HG03565 (cell line): ENCODE data around the gene BMP2K.
"Not testable (repeated sequence)": the region's sequence is repeated elsewhere in the genome, so short reads cannot be mapped to it uniquely, and the experiment has no call there.

Source experiments
- ATAC-seq: cut with Tn5 transposase; IDR thresholded peaks from one replicate; pipeline ENCODE4 v1.9.1; 2021; ENCODE audit warnings: mild to moderate bottlenecking, moderate library complexity; ENCODE audit not compliant: unreplicated experiment

Gene BMP2K

DNA sequence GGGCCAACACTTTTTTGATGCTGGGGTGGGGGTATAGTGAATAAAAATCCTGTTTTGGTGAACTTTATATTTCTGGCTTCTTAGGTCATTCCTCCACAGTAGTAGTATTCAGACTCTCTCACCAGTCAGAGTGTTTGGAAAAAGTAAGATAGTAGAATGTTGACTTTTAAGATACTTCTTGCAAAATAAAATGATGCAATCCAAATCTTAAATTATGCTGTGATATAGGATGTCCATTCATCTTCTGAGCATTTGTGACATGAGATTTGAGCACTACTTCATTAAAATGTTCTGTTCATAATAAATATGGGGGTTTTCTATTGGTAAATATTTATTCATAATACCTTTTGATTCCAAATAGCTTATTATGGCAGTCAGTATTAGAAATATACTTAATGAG, 70.1 kb downstream of the BMP2K start:
- no peak for ATAC-seq

DNA sequence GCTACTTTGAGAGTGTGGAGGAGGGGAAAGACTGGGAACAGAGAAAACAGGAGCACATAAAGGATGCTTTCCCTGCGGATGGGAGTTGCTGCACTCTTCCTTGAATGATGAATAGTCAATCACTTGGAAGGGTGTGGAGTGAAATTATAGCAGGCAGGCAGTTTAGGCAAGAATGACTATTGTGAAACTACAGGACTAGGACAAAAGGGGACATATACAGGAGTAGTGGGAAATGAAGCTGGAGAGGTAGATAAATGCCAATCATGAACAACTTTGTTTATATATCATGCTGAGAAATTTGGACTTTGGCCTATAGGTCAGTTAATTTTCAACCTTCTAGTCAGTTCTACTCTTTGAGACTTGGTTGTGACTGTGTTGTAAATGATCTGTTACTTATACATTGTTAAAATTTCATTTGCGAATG, 86.2 kb downstream of the BMP2K start:
- no peak for ATAC-seq

DNA sequence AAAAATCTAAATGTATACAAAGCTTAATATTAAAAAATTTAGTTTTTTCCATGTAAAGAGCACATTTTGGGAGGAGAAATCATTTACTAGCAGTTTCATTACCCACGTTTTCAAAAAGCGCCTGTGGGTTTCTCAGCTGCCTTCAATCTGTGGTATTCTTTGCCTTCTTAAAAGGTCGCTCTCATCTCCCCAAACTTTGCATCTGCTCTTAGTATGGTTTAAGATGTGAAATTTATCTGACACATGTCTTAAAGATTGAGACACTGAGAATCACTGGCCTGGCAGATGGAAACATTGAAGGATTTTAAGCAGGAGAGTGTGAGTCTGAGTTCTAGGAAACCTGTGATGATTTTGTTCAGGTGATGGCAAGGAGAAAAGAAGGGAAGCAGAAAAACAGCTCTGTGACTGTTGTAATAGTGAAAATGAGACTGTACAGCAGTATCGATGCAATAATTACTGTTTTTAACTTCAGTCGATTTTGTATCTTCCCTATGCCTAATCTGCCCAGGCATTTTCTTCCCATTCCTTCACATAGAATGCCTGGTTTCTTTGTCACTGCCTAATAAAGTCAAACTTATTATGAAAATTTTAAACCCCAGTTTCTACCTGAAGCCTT, 87.2 kb downstream of the BMP2K start:
- no peak for ATAC-seq

DNA sequence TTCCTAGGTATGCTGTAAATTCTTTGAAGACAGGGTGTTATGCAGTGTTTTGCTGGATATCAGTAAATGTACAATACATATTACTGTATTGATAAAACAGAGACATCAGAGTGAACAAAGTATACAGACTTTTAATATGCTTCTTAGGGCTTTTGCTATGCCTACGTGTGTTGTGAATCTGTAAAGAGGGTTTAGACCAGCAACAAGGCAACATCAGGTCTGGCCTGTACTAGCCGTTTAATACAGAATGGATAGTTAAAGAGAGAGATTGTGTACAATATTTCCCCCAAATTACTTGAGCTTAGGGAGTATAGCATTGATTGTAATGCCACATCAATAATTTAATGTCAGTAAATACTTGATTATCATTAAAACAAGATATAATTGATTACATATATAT, 87.8 kb downstream of the BMP2K start:
- no peak for ATAC-seq

DNA sequence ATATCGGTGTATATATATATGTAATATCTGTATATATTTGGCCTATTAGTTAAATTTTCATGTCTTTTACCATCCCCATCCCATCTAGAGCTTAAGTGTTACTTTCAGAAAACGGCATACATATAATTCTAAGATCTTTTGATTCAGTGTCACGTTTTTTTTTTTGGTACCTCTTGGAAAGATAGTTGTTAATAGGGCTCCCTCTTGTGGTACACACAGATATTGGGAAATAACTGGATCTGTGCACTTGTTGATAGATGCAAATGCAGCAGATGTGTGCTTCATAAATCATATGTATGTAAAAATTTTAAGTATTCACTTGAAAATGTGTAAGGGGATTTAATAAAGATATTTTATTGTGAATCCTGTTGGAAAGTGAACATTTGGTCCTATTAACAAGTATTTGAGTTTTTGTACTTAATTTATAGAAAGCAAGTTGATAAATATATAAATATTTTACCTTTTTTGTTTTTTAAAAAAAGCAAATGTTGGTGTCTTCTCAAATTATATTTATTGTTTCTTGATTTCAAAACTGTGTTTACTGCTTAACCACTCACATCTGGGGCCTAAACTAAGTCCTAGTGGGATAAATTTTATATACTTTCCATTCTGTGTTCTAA, 88.4 kb downstream of the BMP2K start:
- peak; percentile 53 for ATAC-seq

DNA sequence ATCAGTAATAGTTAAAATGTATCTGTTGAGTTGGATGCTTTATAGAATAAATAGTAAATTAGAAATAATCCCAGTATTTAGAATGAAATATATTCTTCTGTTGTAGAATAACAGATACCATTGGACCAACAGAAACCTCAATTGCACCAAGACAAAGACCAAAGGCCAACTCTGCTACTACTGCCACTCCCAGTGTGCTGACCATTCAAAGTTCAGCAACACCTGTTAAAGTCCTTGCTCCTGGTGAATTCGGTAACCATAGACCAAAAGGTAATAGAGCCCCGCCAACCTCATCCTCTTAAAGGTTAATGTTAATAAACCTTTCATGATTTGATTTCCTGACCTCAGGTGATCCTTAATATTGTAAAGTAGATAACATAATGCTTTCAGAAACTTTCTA, 89.3 kb downstream of the BMP2K start:
- ATAC-seq = no peak

DNA sequence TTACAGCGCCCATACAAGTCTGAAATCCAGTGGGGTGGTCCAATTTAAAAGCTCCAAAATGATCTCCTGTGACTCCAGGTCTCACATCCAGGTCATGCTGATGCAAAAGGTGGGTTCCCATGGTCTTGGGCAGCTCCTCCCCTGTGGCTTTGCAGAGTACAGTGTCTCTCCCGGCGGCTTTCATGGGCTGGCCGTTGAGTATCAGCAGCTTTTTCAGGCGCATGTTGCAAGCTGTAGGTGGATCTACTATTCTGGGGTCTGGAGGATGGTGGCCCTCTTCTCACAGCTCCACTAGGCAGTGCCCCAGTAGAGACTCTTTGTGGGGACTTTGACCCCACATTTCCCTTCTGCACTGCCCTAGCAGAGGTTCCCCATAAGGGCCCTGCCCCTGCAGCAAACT, 92.6 kb downstream of the BMP2K start:
- ATAC-seq = not testable (repeated sequence)

DNA sequence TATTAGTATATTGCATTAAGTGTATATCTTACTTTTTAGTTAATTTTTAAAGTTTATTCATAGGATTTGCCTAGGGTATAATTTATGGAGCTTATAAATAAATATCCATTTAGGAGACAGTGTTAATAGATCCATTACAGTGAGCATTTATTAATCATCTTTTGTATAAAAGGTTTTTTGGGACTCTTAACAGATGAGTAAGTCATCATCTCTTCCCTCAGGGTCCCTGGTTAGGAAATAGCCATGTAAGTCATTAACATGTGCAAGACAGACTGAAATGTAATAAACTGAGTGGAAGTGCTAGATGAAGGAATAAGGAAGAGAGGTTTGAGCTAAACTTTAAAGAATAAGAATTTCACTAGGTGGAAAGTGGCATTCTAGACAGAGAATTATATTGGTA, 93.9 kb downstream of the BMP2K start:
- ATAC-seq = no peak

DNA sequence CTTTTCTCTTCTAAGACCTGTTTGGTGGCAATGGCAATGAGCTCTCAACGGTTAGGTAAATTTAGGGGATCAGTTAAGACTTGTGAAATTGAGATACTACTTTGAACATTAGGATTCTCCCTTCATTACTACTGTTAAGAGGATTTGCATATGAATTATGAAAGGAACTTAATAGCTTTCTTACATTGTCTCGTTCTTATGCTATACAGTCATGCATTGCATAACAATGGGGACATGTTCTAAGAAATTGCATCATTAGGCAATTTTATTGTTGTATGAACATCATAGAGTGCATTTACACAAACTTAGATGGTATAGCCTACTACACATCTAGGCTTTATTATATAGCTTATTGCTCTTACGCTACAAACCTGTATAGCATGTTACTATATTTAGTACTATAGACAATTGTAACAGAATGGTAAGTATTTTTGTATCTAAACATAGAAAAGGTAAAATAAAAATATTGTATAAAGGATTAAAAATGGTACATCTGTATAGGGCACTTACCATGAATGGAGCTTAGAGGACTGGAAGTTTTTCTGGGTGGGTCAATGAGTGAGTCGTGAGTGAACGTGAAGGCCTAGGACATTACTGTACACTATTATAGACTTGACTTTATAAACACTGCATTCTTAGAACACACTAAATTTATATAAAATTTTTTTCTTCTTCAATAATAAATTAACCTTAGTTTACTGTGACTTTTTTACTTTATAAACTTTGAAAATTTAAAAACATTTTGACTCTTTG, 100.6 kb downstream of the BMP2K start:
- no peak for ATAC-seq

DNA sequence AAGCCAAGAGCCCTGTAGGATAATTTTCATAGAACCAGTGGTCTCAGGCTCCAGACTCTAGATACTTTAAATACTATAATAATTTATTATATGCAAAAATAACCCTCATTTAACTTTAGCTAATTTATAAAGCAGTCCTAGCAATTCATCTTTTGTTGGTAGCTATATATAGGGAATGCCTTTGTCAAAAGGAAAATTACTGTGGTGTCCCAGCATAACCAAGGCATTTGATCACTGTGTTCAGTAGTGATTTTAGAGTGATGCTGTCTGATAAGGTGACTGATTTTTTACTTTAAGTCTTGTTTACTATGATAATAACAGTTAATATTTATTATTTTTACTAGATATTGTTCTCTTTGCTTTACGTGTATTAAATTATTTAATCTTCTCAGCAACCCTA, 101.9 kb downstream of the BMP2K start:
- no peak for ATAC-seq

DNA sequence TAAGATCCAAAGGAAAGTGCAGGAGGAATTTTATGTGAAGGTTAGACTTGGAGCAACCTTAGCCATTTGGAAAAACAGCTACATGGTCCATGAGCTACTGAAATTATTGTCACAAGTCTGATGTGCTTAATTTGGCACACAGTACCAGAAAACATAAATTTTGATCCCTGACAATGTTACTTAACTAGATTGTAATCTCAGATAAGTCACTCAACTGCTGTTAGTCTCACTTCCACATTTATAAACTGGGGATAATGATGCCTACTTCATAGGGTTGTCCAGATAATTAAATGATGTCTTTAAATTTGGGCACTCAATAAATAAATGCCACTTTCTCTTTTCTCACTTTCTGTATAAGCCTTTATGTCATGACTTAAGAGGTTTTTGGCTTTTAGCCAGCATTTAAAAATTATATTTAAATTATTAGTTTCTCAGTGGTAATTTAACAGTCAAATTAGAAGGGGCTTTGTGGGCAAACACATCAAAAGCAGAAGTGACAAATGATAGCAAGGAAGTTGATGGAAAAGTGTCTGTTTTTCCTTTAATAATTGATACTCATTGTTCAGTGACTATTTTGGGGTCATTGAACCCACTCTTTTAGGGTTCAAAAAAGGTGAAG, 104.8 kb downstream of the BMP2K start:
- ATAC-seq = no peak

DNA sequence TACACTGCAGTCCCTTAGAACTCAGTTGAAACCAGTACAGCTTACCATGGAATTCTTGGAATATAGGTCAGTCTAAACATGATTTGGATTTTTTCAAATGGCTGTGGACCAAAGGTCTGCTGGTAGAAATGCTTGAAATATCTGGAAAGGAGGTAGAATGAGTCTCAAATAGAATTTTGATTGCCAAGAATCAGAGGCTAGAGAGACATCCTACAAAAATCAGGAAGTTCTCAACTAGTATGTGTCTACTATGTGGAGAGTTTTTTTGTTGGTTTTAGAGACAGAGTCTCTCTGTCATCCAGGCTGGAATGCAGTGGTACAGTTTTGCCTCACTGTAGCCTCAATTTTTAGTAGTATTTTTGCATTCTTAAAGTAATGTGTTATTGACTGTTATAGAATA, 109.4 kb downstream of the BMP2K start:
- no peak for ATAC-seq

DNA sequence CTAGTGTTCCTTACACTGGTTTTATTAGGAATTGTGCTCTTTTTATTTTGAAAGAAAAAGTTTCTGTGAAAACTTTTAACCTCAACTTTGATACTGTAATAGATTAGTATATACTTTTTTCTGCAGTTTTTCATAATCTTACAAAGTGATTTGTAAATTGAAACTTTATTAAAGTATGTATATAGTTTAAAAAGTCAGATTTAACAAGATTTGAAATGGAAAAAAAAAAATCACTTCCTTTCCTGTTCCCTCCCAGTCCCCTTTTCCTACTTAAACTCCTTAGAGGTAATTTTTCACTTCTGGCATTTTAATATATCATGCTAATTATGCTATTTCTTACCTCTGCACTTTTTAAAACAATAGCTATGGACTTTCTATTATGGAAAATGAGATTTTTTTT, 113.8 kb downstream of the BMP2K start:
- ATAC-seq = no peak

DNA sequence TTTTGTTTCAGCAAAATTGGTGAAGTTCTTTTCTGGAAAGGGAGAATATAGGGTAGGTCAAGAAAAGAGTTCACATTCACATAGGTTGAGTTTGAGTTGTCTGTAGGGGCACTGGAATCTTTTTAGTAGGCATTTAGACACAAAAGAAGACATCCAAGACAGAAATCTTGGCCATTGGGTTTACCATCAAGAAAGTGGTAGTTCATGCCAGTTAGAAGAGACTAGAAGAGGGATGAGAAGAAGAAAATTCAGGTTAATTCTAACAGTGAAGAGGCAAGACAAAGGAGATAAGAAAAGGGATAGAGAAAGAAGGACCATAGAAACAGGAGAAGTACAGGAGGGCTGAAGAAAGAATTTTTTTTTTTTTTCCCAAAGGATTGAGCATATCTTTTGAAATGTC, 123.2 kb downstream of the BMP2K start:
- ATAC-seq = no peak

DNA sequence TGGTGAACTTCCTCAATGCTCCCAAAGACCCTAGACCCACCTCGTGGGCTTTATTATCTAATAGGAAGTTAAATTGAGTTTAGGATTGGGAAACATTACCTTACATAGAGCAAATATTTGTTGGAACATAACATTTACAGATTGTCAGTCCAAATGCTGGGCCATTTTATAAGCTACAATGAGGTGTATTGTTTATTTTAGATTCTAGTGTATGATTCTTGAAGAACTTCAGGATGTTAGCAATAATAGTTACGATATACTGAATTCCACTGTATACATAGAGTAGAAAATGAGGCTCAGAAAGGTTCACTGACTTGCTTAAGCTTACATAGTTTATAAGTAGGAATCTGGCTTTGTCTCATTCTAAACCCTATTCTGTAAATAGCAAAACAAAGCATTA, 125.7 kb downstream of the BMP2K start:
- ATAC-seq = no peak

DNA sequence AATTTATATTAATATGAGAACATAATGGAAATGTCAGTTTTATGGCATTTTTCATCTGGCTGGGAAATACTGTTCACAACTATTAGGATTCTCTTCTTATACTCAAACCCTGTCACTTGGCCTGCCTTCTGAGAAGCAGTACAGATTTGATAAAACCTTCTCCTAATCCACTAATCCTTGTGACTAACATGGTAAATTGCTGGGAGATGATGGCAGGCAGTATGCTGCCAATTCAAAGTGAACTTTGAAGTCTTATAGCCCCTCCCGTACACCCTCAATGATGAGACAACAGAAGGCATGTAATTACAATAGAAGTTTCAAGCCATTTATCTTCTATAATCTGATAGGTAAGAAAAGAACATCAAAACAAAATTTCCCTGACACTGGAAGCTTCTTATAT, 126.1 kb downstream of the BMP2K start:
- ATAC-seq = no peak

DNA sequence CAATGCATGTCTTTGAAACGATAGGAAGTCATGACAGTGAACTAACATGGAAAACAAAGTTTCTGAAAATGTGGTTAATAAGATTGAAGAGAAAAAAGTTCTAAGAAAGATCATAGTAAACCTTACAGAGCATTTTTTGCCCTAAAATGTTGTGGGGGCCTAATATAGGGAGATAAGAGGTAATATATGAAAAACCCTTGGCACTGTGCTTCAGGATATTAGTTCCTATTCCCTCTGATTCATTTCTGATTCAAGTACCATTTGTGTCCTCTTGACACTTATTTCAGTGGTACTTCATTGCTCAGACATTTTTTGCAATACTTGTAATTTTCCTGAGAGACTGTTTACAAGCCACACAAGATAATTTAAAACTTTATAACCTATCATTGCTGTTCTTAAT, 128.0 kb downstream of the BMP2K start:
- no peak for ATAC-seq

DNA sequence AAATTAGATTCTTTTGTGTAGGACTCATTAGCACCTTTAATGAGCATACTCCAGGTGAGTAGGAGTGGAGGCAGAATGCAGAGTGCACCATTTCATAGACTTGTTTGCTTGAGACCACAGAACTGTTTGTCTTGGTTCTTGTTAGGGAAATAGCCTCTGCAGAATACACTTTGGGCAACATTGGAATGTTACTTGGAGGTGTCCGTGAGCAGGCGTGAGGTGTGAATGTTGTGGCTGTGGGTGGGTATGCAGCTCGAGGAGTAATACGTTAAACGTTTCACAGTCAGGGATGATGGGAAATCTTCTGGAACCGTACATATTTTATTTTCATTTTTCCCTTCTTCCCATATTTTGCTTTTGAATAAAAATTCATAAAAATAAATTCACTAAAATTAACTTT, 131.5 kb downstream of the BMP2K start:
- no peak for ATAC-seq

DNA sequence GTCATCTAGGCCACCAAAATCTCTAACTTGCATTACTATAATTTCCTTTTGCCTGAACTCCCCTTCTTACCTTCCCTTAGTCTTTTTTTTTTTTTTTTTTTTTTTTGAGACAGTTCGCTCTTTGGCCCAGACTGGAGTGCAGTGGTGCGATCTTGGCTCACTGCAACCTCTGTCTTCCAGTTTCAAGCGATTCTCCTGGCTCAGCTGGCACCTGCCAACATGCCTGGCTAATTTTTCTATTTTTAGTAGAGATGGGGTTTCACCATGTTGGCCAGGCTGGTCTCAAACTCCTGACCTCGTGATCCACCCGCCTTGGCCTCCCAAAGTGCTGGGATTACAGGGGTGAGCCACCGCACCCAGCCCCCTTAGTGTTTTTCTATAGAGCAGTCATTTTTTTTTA, 132.8 kb downstream of the BMP2K start:
- not testable (repeated sequence) for ATAC-seq

DNA sequence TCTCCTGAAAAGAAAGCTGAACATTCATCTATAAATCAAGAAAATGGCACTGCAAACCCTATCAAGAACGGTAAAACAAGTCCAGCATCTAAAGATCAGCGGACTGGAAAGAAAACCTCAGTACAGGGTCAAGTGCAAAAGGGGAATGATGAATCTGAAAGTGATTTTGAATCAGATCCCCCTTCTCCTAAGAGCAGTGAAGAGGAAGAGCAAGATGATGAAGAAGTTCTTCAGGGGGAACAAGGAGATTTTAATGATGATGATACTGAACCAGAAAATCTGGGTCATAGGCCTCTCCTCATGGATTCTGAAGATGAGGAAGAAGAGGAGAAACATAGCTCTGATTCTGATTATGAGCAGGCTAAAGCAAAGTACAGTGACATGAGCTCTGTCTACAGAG, 134.5 kb downstream of the BMP2K start:
- no peak for ATAC-seq

DNA sequence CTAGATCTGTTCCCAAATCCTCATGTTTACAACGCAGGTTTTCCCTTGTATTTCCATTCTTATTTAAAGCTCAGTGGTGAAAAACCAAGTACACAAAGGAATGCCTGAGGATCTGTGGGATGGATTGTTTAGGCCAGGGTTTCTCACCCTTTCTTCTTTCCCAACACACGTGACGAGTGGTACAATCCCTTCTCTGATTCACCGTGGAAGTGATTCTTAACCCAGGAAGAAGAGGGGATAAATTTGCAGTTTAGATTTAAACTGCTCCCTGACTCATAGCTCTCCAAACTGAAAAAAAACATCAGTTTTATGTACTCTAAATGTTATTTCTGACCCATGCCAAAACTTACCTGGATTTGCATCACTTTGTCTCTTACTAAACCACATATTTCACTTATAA, 146.1 kb downstream of the BMP2K start:
- ATAC-seq = no peak
